ENCODE results near the gene DEDD2.
"Not testable (repeated sequence)": the region's sequence is repeated elsewhere in the genome, so short reads cannot be mapped to it uniquely, and the experiment has no call there.

Gene DEDD2, protein sequence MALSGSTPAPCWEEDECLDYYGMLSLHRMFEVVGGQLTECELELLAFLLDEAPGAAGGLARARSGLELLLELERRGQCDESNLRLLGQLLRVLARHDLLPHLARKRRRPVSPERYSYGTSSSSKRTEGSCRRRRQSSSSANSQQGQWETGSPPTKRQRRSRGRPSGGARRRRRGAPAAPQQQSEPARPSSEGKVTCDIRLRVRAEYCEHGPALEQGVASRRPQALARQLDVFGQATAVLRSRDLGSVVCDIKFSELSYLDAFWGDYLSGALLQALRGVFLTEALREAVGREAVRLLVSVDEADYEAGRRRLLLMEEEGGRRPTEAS

GRCh38 chr19:42217520-42218437, at the start of gene DEDD2:
Gene DEDD2 (minus strand): TSS chr19:42217677. CDS start chr19:42217007, 670 bp downstream.
- peak; percentile 100 for DNase-seq (ENCODE audit: low read depth in 1 of 2, low spot score in 1 of 2)

DNA sequence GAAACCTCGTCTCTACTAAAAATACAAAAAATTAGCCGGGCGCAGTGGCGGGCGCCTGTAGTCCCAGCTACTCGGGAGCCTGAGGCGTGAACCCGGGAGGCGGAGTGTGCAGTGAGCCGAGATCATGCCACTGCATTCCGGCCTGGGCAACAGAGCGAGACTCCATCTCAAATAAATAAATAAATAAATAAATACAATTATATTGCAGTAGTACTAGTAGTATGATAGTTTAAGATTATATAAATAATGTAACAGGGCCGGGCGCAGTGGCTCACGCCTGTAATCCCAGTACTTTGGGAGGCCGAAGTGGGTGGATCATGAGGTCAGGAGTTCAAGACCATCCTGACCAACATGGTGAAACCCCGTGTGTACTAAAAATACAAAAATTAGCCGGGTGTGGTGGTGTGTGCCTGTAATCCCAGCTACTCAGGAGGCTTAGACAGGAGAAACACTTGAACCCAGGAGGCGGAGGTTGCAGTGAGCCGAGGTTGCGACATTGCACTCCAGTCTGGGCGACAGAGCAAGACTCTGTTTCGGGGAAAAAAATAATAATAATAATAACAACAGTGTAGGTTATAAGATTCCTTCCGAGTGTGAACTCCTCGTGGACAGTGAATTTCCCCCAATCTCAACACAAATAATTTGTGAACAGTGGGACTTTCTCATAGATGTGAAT, 49.6 kb upstream of the DEDD2 start:
- not testable (repeated sequence) for DNase-seq (ENCODE audit: low read depth in 1 of 2, low spot score in 1 of 2)

DNA sequence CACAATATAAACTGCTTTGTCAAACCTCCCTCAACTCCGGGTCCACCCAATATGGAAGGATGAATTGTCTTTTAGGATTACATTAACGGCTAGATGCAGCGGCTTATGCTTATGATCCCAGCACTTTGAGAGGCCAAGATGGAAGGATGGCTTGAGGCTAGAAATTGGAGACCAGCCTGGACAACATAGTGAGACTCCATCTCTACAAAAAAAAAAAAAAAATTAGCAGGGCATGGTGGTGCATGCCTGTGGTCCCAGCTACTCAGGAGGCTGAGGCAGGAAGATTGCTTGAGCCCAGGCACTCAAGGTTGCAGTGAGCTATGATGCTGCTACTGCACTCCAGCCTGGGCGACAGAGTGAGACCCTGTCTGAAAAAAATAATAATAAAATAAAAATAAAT, 48.6 kb upstream of the DEDD2 start:
- DNase-seq (ENCODE audit: low read depth in 1 of 2, low spot score in 1 of 2), result not testable (repeated sequence)

DNA sequence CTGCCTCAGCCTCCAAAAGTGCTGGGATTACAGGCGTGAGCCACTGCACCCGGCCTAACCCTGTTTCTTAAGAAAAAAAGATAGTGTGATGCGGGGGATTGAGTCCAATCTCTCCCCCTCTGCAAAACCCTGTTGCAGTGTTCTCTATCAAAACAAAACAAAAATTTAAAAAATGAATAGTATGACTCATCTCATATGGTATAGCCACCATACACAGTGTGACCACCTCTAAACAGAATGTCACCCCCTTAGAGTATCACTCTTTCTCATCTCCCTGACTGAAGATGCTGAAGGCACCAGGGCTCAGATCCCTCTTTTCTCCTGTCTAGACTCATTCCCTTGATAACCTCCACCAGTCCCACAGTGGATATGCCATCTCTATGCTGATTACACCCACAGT, 44.3 kb upstream of the DEDD2 start:
- DNase-seq (ENCODE audit: low read depth in 1 of 2, low spot score in 1 of 2), result no peak

GRCh38 chr19:42257842-42258241, 40.4 kb upstream of the DEDD2 start:
- not testable (repeated sequence) for DNase-seq (ENCODE audit: low read depth in 1 of 2, low spot score in 1 of 2)

- DNase-seq (ENCODE audit: low read depth in 1 of 2, low spot score in 1 of 2), result no peak
Observed at GRCh38 chr19:42255766-42256745, 38.6 kb upstream of the DEDD2 start.

GRCh38 chr19:42254850-42255765, 37.6 kb upstream of the DEDD2 start, which contains the start of gene ERF:
Gene ERF (minus strand): TSS chr19:42255128. CDS start chr19:42254999, 129 bp downstream.
- peak; percentile 91 to 94 for DNase-seq (ENCODE audit: low read depth in 1 of 2, low spot score in 1 of 2)

DNA sequence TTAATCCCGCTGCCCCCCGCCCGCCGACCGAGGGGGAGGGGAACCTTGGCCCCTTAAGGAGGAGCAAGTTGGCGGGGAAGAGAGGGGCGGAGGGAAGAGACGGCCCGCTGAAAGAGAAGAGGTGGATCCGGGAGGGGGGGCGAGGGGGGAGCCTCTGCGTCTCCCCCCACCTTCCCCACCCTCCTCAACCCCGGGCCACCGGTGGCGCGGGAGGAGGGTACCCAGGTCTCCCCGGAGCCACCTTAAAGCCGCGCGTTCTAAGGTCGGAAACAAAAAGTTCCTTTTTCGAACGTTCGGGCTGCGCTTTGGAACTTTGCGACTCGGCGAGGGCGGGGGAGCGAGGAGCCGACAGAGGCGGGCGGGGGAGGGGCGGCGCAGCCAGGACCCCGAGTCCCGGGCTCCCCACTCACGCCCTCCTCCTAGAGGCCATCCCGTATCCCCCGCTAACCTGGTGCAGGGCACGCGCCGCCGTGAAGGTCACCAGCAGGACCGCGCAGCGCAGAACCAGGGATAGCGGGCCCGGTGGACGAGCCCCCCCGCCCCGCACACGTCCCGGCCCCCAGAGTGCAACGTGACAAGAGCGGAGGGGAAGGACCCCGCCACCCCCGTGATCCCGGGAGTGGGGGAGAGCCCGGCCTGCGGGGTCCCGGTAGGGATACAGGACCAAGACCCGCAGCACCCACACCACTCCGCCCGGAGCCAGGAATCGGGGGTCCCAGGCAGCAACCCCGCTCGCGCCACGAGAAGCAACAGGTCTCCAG, 36.8 kb upstream of the DEDD2 start:
- DNase-seq (ENCODE audit: low read depth in 1 of 2, low spot score in 1 of 2), result peak; percentile 62 to 72

DNA sequence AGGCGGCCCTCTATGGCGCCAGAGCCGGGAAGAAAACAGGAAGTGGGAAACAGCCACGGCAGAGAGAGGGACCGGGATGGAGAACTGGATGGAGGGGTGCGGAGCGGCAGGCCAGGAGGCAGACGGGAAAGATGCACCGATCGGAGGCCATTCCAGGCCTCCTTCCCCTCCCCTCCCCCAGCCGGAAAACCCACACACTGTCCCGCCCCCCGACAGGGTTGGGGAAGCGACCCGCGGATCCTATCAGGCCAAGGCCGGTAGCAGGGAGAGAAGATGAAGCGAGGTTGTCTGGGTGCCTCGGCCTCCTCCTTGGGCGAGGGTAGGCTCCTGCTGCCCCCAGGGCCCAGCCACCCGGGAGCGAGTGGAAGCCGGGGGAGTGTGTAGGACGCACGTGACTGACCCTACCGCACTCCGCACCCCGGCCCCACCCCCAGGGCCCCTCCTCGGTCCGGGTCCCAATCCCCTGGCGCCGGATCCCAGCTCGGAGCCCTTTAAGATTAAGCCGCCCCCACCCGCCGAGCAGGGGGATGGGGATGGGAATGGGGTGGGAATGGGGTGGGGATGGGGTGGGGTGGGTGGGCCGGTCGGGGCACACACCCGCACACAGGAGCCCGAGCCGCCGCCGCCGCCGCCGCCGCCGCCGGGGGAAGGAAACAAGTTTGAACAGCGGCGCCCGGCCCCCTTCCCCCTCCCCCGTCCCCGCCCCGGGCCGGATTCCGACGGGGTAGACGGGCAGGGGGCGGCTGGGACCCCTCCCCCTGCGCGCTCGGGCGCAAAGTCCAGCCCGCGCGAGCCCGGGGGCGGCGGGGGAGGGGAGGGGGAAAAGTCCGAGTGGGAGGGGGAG, 36.0 kb upstream of the DEDD2 start:
- DNase-seq (ENCODE audit: low read depth in 1 of 2, low spot score in 1 of 2), result peak; percentile 39 to 50

DNA sequence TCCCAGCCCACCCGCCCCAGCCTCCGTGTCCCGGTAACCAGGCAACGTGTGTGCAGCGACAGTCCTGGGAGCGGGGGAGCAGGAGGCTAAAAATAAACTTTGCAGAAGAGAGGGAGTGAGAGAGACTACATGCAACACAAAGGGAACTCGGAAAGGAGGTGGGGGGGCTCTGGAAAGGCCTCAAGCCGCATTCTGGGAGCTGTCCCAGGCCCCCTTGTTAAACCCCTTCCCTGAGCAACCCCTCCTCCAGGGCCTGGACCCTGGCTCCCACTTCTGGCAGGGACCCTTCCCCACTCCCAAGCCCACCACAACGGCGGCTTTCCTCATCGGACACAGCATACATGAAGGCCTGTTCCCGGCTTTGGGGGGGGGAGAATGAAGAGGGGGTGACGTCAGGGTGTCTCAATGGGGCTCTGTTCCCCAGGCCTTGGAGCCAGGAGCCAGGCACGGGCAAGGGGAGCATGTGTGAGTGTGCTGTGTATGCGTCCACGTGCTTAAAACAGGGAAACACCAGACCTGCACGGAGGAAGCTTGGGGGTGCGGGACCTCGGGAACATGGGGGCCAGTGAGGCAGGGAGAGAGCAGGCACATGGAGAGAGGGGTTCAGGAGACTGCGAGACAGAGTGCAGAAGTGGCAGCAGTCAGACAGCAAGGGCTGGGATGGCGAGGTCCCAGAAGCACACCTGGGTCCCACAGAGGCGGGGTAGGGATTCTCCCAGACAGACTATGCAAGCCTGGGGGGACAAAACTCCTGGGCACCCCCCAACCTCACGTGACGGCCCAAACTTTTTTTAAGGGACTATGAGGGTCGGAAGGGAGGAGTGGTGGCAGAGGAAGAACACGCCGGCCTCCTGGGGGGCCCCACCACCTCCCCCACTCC, 35.1 kb upstream of the DEDD2 start:
- DNase-seq (ENCODE audit: low read depth in 1 of 2, low spot score in 1 of 2), result no peak

- no peak for DNase-seq (ENCODE audit: low read depth in 1 of 2, low spot score in 1 of 2)
Observed at GRCh38 chr19:42251572-42252358, 34.3 kb upstream of the DEDD2 start.

- DNase-seq (ENCODE audit: low read depth in 1 of 2, low spot score in 1 of 2), result no peak
Observed at GRCh38 chr19:42250666-42251531, 33.4 kb upstream of the DEDD2 start.

- DNase-seq (ENCODE audit: low read depth in 1 of 2, low spot score in 1 of 2), result no peak
Observed at GRCh38 chr19:42250183-42250665, 32.7 kb upstream of the DEDD2 start.

DNA sequence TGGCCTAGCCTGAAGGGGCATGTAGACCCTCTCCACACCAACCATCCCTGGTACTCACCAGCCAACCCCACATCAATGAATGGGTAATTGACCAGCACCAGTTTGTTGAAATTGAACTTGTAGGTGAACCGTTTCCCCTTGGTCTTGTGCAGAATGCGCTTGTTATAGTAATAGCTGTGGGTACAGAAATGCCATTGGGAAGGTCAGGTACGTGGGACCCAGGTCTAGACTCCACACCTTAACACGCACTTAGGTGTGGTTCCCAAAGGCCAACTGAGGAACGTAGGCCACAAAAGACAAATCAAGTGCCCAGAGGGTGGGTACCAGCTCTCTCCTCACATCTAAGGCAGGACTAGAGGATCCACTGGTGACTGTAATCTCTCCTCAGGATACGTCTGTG, 32.3 kb upstream of the DEDD2 start:
- DNase-seq (ENCODE audit: low read depth in 1 of 2, low spot score in 1 of 2), result no peak
